ENCODE measurements around the gene CCNY.
"Not testable (repeated sequence)": the region's sequence is repeated elsewhere in the genome, so short reads cannot be mapped to it uniquely, and the experiment has no call there.

GRCh38 chr10:35518187-35518586 lies 181.9 kb downstream of the CCNY start:
- TF ChIP-seq POLR2AphosphoS5 (IDR thresholded peaks at IDR 0.05; ENCODE audit: borderline replicate concordance, low read depth, low read length); EZH2 (IDR thresholded peaks at IDR 0.05): not testable (repeated sequence)
